ENCODE results near the gene HOPX.

GRCh38 chr4:56612282-56612681, 68.8 kb downstream of the HOPX start:
- TF ChIP-seq REST (IDR thresholded peaks at IDR 0.05; ENCODE audit: insufficient read depth in 1 of 2, low read depth in 2 of 2, low read length in 2 of 2) (no peak), TAF1 (IDR thresholded peaks at IDR 0.05; ENCODE audit: borderline replicate concordance, insufficient read depth, low read length) (no peak)
